Pancreas (tissue), 10 donors: ENCODE results near the gene NCDN. TPM values are rescaled to one million over a fixed set of nuclear protein-coding genes. Genes with fewer than 3 reads are reported as not detected.

Experiments
- ATAC-seq, 4 donors: fragments of 200-7000 bp; cut with Tn5 transposase; one replicate each; pipeline versions ENCODE4 v1.8.0 to v1.9.1; 2020; ENCODE audit warnings: mild to moderate bottlenecking in 4 of 4, moderate library complexity in 4 of 4
- DNase-seq, 6 donors: peaks; one replicate each; pipeline ENCODE4 v3.0.0-alpha.2; 2020
- FAIRE-seq: peaks from 2 replicates; lab custom pipeline; 2012; peaks lifted over from hg19 to GRCh38; lab: Jason Lieb, UNC
- H3K27ac ChIP-seq, 4 donors: fragments of 200-600 bp; sonication (generic); 1 replicate in 3 of 4; 2 replicates in 1 of 4; pipeline versions ENCODE4 v1.5.0 to v1.8.0; 2020
- H3K27me3 ChIP-seq, 4 donors: fragments of 200-600 bp; one replicate each; pipeline ENCODE4 v1.8.0; 2021
- H3K36me3 ChIP-seq, 3 donors: fragments of 200-600 bp; sonication (generic) in 1 of 3; one replicate each; pipeline versions ENCODE4 v1.5.0 to v1.8.0; 2020 to 2021
- H3K4me1 ChIP-seq, 3 donors: fragments of 200-600 bp; one replicate each; pipeline ENCODE4 v1.8.0; 2021
- H3K4me3 ChIP-seq, 4 donors: fragments of 200-600 bp; sonication (generic) in 2 of 4; one replicate each; pipeline versions ENCODE4 v1.5.0 to v1.8.0; 2020 to 2021
- H3K9me3 ChIP-seq, 4 donors: fragments of 200-600 bp; one replicate each; pipeline ENCODE4 v1.8.0; 2021
- WGBS, 2 donors: extraction: QIAGEN DNeasy Blood & Tissue Kit; methylation state at CpG; one replicate each; pipeline ENCODE4 v1.1.7; 2013; 5-methylcytosine and 5-hydroxymethylcytosine counted together
- intact Hi-C, 3 donors: fragments of 100-400 bp; cut with DNase I; formaldehyde crosslinking; loops; one replicate each; pipeline versions ENCODE4 v1.11.1 to v1.14.2; 2022
- polyA plus RNA-seq, 2 donors: library from polyadenylated mRNA; stranded (reverse); fragments of 200-250 nt; gene quantifications; one replicate each; pipeline ENCODE4 v1.2.3, GENCODE V29; 2013
- total RNA-seq, 6 donors: library from RNA; stranded (reverse); fragmentation: NEBNext Ultra II Directional in 4 of 6; extraction: Animal tissue kit (Norgen Biotek cat#: 25700) in 4 of 6; gene quantifications; one replicate each; pipeline versions ENCODE4 v1.2.1 to v1.2.4, GENCODE V29; 2021 to 2023
- TF ChIP-seq, protein P1 (sequence below), 4 donors: fragments of 200-600 bp; sonication (generic) in 3 of 4; IDR thresholded peaks; one replicate each; pipeline versions ENCODE4 v1.5.0 to v1.8.0; 2021; ENCODE audit warnings: antibody characterized with exemption in 4 of 4
- donor health status: healthy with polysubstance abuse.
- donor health status: DM: no; HTN: no; CAD: no; lungs with moderate emphysema.
- donor health status: DM: no; HTN: no; CAD: no.
- donor health status: control.
- donor health status: control.
- donor health status: Bipolar disorder and iron deficiency.
- donor health status: DM: yes; HTN: yes; CAD: no.
- donor health status: DM: no; HTN: no; CAD: no.
- donor health status: DM: no; HTN: no; CAD: no.
- donor health status: DM: yes; HTN: yes; CAD: no.

The NCDN gene
- total and polyA plus RNA-seq, 8 donors: 4.4 to 12.8 (median 7.2) TPM

DNA sequence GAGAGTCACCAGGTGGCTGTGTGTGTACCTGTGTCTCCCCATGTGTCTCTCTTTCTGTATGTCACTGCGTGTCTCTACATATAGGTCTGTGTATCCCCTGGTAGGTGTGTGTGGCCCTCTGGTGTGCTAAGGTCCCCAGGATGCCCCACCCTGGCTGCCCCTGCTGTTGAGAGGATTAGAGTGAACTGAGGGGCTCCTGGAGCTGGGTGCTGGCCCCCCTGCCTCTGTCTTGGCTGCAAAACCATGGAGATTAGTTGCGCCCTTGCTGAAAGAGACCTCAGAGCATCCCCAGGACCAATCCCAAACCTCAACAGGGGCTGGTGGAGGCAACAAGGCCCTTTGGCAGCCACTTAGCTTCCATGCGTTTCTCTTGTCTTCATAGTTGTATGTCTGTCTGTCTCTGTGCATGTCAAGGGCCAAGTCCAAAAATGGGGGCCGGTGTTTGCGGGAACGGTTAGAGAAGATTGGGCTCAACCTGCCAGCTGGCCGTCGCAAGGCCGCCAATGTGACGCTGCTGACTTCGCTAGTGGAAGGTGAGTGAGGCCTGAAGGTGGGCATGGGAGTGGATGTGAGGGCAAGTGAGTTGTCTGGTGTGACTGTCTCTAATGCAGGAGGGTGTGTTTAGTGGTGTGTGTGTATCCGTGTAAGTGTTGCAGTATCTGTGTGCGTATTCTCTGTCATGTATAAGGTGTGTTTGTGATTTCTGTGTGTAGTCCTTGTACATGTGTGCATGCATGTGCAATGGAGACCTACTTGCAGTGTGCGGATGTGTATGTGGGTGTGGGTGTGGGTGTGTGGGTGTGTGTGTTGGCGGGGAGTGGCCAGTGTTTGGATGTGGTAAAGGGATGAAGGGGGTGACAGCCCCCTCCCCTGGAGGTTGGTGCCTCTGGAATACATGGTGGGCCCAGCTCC, 32.2 kb downstream of the NCDN start:
- 94 to 96% methylated on average over 15 of the region's 15 CpGs for WGBS, 2 donors
- Histone ChIP-seq H3K36me3 (no peaks in the 10 kb centered on the region), H3K4me3 (no peak overlapping the region), H3K27me3 (no peaks in the 10 kb centered on the region), H3K4me1 (no peaks in the 10 kb centered on the region), H3K27ac (no peak overlapping the region), H3K9me3 (no peaks in the 10 kb centered on the region)
- FAIRE-seq (no peak), ATAC-seq (no peak), DNase-seq (no peak)
- TF ChIP-seq, protein P1, sequence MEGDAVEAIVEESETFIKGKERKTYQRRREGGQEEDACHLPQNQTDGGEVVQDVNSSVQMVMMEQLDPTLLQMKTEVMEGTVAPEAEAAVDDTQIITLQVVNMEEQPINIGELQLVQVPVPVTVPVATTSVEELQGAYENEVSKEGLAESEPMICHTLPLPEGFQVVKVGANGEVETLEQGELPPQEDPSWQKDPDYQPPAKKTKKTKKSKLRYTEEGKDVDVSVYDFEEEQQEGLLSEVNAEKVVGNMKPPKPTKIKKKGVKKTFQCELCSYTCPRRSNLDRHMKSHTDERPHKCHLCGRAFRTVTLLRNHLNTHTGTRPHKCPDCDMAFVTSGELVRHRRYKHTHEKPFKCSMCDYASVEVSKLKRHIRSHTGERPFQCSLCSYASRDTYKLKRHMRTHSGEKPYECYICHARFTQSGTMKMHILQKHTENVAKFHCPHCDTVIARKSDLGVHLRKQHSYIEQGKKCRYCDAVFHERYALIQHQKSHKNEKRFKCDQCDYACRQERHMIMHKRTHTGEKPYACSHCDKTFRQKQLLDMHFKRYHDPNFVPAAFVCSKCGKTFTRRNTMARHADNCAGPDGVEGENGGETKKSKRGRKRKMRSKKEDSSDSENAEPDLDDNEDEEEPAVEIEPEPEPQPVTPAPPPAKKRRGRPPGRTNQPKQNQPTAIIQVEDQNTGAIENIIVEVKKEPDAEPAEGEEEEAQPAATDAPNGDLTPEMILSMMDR (IDR thresholded peaks at IDR 0.05): no peak
- intact Hi-C loops: no loop called here

- intact Hi-C loops: no loop called here
- Histone ChIP-seq H3K9me3 (no peaks in the 10 kb centered on the region), H3K4me3 (no peak overlapping the region), H3K27ac (no peak overlapping the region), H3K27me3 (no peaks in the 10 kb centered on the region), H3K36me3 (no peaks in the 10 kb centered on the region), H3K4me1 (no peaks in the 10 kb centered on the region)
- TF ChIP-seq, protein P1 (IDR thresholded peaks at IDR 0.05): no peak
- FAIRE-seq: no peak
- no peak for DNase-seq
- ATAC-seq: no peak
- WGBS, 2 donors: 90% methylated on average over 25 of the region's 25 CpGs
These were observed 33.0 kb downstream of the NCDN start for GRCh38 chr1:35590476-35591040.

GRCh38 chr1:35591211-35591610, 33.6 kb downstream of the NCDN start:
- DNase-seq (no peak), FAIRE-seq (no peak), ATAC-seq (no peak)
- TF ChIP-seq, protein P1 (IDR thresholded peaks at IDR 0.05): no peak
- H3K27ac ChIP-seq: no peak overlapping the region
- no peaks in the 10 kb centered on the region for H3K9me3 ChIP-seq
- intact Hi-C loops: no loop called here
- H3K4me1 ChIP-seq: no peaks in the 10 kb centered on the region
- H3K27me3 ChIP-seq: no peaks in the 10 kb centered on the region
- 90 to 94% methylated on average over 8 of the region's 8 CpGs for WGBS, 2 donors
- no peaks in the 10 kb centered on the region for H3K36me3 ChIP-seq
- no peak overlapping the region for H3K4me3 ChIP-seq

DNA sequence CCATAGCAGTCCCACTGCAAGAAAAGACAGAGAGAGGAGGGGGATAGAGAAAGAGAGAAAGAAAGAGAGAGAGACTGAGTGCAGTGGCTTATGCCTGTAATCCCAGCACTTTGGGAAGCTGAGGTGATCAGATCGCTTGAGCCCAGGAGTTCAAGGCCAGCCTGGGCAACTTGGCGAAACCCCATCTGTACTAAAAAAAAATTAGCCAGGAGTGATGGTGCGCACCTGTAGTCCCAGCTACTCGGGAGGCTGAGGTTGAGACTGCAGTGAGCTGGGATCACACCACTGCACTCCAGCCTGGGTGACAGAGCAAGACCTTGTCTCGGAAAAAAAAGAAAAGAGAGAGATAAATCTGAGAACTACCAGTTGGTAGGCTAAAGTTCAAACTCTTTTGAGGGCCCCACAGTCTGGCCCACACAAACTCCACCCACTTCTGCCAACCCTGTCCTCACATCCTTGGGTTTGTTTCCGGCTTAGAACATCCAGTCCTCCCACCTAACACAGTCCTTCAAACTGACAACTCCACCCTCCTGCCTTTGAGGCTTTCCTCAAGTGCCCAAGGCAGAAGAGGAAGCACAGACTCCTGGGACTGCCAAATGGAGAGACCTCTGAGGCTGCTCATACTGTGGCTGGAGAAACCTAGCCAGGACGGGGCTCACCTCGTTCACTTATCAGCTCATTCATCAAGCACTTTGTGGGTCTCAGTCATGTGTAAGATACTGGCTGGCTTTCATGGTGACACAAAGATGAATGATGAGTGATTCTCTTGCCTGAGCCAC, 35.6 kb downstream of the NCDN start:
- no peaks in the 10 kb centered on the region for H3K36me3 ChIP-seq
- no peaks in the 10 kb centered on the region for H3K27me3 ChIP-seq
- intact Hi-C loops: no loop called here
- no peak overlapping the region for H3K4me3 ChIP-seq
- DNase-seq: no peak
- no peaks in the 10 kb centered on the region for H3K9me3 ChIP-seq
- 53 to 60% methylated on average over 8 of the region's 8 CpGs for WGBS, 2 donors
- no peak overlapping the region for H3K27ac ChIP-seq
- ATAC-seq: no peak
- no peaks in the 10 kb centered on the region for H3K4me1 ChIP-seq
- FAIRE-seq: no peak
- TF ChIP-seq, protein P1 (IDR thresholded peaks at IDR 0.05): no peak
